Measurements from ENCODE around the gene DLG2. TPM values are rescaled to one million over a fixed set of nuclear protein-coding genes. Genes with fewer than 3 reads are reported as not detected.

The DLG2 gene
- polyA plus RNA-seq, 1 donor: 8.1 TPM

DNA sequence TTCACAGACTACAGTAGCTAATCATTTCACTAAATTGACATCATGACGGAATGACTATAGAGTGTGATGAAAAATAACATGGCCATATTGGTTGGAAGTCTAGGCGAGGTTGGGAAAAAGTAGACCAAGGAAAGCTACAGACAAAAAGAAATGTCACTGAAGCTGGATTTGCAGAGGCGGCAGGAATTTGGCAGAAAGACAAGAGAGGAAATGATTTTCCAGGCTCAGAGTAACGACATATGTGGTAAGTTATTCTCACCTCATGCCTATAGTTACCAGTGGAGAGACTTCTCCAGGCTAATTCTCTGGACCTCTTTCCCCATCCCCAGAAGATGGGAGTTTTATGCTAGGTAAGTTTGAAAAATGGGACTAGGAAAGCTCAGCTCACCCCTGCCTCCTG is 1335.1 kb downstream of the DLG2 start:
- no peak overlapping the region for H3K27ac ChIP-seq (ENCODE audit: low read length)
- 93% methylated on average over 3 of the region's 4 CpGs for WGBS (ENCODE audit: insufficient coverage, low lambda C conversion rate)
- H3K36me3 ChIP-seq (ENCODE audit: control insufficient read depth, insufficient read depth, low read length): no peaks in the 10 kb centered on the region
- H3K27me3 ChIP-seq (ENCODE audit: control insufficient read depth, insufficient read depth, low read length): no peaks in the 10 kb centered on the region
- H3K9me3 ChIP-seq (ENCODE audit: control insufficient read depth, low read depth, low read length): no peaks in the 10 kb centered on the region
- H3K4me1 ChIP-seq (ENCODE audit: control insufficient read depth, insufficient read depth, low read length): no peaks in the 10 kb centered on the region
- DNase-seq: no peak
- H3K4me3 ChIP-seq (ENCODE audit: low read length): no peak overlapping the region

DNA sequence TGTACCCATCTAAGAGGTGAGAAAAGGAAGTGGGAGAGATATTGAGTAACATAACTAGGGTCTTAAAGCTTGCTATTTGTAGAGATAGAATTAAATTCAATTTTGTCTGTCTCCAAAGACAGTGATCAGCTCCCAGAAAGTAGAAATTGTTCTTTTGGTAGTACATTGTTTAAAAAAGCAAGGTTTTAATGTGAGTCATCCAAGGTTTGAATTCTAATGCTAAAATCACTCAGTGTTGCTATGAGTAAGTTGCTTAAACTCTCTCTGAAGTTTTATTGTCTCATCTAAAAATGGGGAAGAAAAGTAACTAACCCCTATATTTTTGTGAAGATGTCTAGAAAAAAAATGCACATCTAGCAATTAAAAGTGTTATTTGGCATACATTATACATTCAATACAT is 1336.5 kb downstream of the DLG2 start:
- no peaks in the 10 kb centered on the region for H3K9me3 ChIP-seq (ENCODE audit: control insufficient read depth, low read depth, low read length)
- H3K4me1 ChIP-seq (ENCODE audit: control insufficient read depth, insufficient read depth, low read length): no peaks in the 10 kb centered on the region
- H3K4me3 ChIP-seq (ENCODE audit: low read length): no peak overlapping the region
- no peak overlapping the region for H3K27ac ChIP-seq (ENCODE audit: low read length)
- no peaks in the 10 kb centered on the region for H3K27me3 ChIP-seq (ENCODE audit: control insufficient read depth, insufficient read depth, low read length)
- H3K36me3 ChIP-seq (ENCODE audit: control insufficient read depth, insufficient read depth, low read length): no peaks in the 10 kb centered on the region
- no peak for DNase-seq

DNA sequence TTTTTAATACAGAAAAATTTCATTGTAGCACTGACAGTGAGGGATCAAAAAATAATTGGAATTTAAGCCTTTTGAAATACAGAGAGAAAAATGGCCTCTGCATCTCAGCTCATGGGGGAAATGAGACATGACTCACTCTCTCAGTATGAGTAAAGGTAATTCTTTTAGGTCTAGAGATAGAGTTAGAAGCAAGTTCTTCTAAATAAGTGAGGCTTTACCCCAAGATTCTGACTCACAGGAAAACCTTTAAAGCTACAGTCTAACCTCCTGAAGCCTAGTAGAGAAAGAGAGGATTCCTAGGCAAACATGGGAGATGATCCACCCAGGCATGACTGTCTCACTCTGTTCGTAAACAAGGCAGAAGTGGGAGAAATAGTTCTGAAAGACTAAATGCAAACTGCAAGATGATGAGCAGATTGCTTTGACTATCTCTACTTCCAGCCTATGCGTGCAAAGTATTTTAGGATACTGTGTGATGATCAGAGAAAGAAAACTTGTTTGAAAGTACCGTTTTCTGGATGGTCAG is 1337.7 kb downstream of the DLG2 start:
- Histone ChIP-seq H3K27ac (ENCODE audit: low read length) (no peak overlapping the region), H3K9me3 (ENCODE audit: control insufficient read depth, low read depth, low read length) (no peaks in the 10 kb centered on the region), H3K4me1 (ENCODE audit: control insufficient read depth, insufficient read depth, low read length) (no peaks in the 10 kb centered on the region), H3K4me3 (ENCODE audit: low read length) (no peak overlapping the region), H3K36me3 (ENCODE audit: control insufficient read depth, insufficient read depth, low read length) (no peaks in the 10 kb centered on the region), H3K27me3 (ENCODE audit: control insufficient read depth, insufficient read depth, low read length) (no peaks in the 10 kb centered on the region)
- WGBS (ENCODE audit: insufficient coverage, low lambda C conversion rate): no CpG with 5 or more reads among the region's 3 CpGs
- DNase-seq: no peak

DNA sequence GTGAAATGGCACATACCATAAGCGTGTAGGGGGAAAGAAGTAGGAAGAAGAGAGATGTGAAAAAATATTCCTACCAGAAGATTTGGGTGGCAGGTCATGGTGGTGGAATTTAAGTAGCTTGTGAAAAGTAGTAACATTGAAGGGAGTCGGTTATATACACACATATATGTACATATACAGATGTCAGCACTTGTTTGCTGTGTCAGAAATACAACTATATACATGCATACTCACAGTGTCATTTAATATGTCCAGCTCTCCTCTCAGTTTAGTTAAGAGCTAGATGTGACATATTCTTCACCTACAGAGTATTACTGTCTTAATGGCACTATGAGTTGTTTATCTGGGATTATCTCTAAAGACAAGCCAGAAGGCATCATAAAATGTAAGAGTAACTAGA is 1353.6 kb downstream of the DLG2 start:
- no peaks in the 10 kb centered on the region for H3K36me3 ChIP-seq (ENCODE audit: control insufficient read depth, insufficient read depth, low read length)
- no peaks in the 10 kb centered on the region for H3K9me3 ChIP-seq (ENCODE audit: control insufficient read depth, low read depth, low read length)
- H3K4me3 ChIP-seq (ENCODE audit: low read length): no peak overlapping the region
- no CpG with 5 or more reads among the region's 2 CpGs for WGBS (ENCODE audit: insufficient coverage, low lambda C conversion rate)
- DNase-seq: no peak
- H3K4me1 ChIP-seq (ENCODE audit: control insufficient read depth, insufficient read depth, low read length): no peaks in the 10 kb centered on the region
- no peak overlapping the region for H3K27ac ChIP-seq (ENCODE audit: low read length)
- H3K27me3 ChIP-seq (ENCODE audit: control insufficient read depth, insufficient read depth, low read length): no peaks in the 10 kb centered on the region

DNA sequence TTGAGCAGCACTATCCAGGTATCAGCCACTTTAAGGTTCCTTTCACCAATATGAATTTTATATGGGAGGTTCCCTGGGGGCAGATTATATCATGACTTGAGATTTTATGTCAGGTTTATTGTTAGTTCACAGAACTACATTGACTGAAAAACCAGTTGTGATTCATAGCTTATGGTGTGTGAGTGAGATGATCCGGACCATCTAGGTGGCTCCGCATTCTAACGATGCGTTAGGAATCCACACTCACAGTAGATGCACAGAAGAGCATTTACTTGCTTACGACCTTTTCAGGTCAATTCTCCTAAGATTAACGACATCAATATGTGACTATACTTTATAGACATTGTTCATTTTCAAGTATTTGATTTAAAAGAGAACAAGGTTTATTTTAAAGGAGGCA is 1356.7 kb downstream of the DLG2 start:
- Histone ChIP-seq H3K4me1 (ENCODE audit: control insufficient read depth, insufficient read depth, low read length) (no peaks in the 10 kb centered on the region), H3K4me3 (ENCODE audit: low read length) (no peak overlapping the region), H3K27me3 (ENCODE audit: control insufficient read depth, insufficient read depth, low read length) (no peaks in the 10 kb centered on the region), H3K36me3 (ENCODE audit: control insufficient read depth, insufficient read depth, low read length) (no peaks in the 10 kb centered on the region), H3K27ac (ENCODE audit: low read length) (no peak overlapping the region), H3K9me3 (ENCODE audit: control insufficient read depth, low read depth, low read length) (no peaks in the 10 kb centered on the region)
- DNase-seq: no peak
- 87% methylated on average over 2 of the region's 6 CpGs for WGBS (ENCODE audit: insufficient coverage, low lambda C conversion rate)

DNA sequence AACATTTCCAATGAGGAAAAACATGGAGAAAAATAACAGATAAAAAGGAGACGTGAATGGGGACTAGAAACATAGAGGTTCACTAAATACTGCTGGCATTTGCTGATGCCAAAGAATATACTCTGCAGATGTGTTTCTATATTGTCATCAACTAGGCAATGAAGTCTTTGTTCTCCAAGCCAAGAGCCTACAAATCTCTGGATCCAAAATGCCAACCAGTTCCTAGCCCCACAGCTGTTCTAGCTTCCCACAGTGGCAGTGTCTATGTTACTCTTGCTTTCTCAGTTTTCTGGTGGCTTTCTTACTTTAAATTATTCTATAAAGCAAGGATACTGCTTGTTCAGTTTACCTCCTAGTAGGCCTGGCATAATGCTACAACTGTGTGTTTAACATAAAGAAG is 1363.1 kb downstream of the DLG2 start:
- DNase-seq: no peak
- H3K36me3 ChIP-seq (ENCODE audit: control insufficient read depth, insufficient read depth, low read length): no peaks in the 10 kb centered on the region
- H3K4me1 ChIP-seq (ENCODE audit: control insufficient read depth, insufficient read depth, low read length): no peaks in the 10 kb centered on the region
- H3K27ac ChIP-seq (ENCODE audit: low read length): no peak overlapping the region
- 88% methylated on average over 1 of the region's 1 CpG for WGBS (ENCODE audit: insufficient coverage, low lambda C conversion rate)
- no peaks in the 10 kb centered on the region for H3K9me3 ChIP-seq (ENCODE audit: control insufficient read depth, low read depth, low read length)
- H3K27me3 ChIP-seq (ENCODE audit: control insufficient read depth, insufficient read depth, low read length): no peaks in the 10 kb centered on the region
- no peak overlapping the region for H3K4me3 ChIP-seq (ENCODE audit: low read length)

DNA sequence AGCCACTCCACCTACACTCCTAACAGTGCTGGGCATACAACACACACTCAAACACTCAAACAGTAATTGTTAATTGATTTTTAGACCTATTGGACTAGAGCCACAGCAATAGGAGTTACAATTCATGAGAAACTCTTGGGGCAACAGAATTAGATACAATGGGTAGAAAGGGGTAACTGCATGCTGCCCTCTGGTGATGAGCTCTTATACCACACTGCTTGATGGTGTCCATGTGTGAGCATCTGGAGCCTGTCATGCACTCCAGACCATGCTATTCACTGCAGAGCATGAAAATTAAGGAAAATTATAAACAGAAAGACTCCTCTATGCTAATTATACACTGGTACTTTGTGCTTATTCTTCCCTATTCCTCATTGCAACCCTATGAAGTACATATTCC is 1365.4 kb downstream of the DLG2 start:
- DNase-seq: peak in 1 of 2 donors; percentile 3
- no peaks in the 10 kb centered on the region for H3K9me3 ChIP-seq (ENCODE audit: control insufficient read depth, low read depth, low read length)
- H3K4me1 ChIP-seq (ENCODE audit: control insufficient read depth, insufficient read depth, low read length): no peaks in the 10 kb centered on the region
- no peaks in the 10 kb centered on the region for H3K27me3 ChIP-seq (ENCODE audit: control insufficient read depth, insufficient read depth, low read length)
- no peaks in the 10 kb centered on the region for H3K36me3 ChIP-seq (ENCODE audit: control insufficient read depth, insufficient read depth, low read length)
- H3K4me3 ChIP-seq (ENCODE audit: low read length): no peak overlapping the region
- H3K27ac ChIP-seq (ENCODE audit: low read length): no peak overlapping the region

DNA sequence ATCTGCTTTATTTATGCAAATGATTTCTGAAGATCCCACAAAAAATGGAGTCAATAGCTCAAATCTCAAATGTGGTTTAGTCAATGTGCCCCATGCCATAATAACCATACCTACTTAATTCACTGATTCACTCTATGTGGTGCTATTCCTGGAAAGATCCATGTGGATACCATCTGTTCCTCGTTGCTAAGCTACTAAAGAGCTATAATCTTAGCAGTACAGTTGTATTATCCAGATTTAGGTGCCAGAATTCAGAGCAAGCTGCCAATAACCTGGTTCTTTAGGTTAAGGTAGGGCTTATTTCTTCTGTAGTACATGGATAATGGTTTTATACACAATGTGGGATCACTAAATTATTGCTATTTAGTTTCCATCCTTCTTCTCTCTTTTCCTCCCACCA is 1366.3 kb downstream of the DLG2 start:
- Histone ChIP-seq H3K27ac (ENCODE audit: low read length) (no peak overlapping the region), H3K4me3 (ENCODE audit: low read length) (no peak overlapping the region), H3K4me1 (ENCODE audit: control insufficient read depth, insufficient read depth, low read length) (no peaks in the 10 kb centered on the region), H3K36me3 (ENCODE audit: control insufficient read depth, insufficient read depth, low read length) (no peaks in the 10 kb centered on the region), H3K27me3 (ENCODE audit: control insufficient read depth, insufficient read depth, low read length) (no peaks in the 10 kb centered on the region), H3K9me3 (ENCODE audit: control insufficient read depth, low read depth, low read length) (no peaks in the 10 kb centered on the region)
- WGBS (ENCODE audit: insufficient coverage, low lambda C conversion rate): no CpG with 5 or more reads among the region's 1 CpG
- no peak for DNase-seq

DNA sequence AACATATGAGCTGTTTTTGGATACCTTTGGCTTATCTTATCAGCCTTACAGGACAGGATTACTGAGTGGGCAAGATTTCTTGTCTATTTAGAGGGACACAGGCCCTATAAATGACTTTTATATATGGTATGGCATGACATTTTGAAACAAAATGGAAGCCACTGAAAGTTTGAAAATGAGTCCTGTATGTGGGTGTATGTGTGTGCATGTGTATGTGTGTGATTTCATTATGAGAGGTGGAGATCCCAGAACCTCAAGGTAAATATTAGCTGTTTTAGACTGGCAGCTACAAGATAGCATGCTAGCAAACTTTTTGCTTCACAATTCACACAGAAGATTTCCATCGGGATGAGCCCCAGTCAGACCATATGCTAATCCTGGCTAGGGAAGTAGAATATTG is 1370.5 kb downstream of the DLG2 start:
- no peak for DNase-seq
- H3K36me3 ChIP-seq (ENCODE audit: control insufficient read depth, insufficient read depth, low read length): no peaks in the 10 kb centered on the region
- H3K4me1 ChIP-seq (ENCODE audit: control insufficient read depth, insufficient read depth, low read length): no peaks in the 10 kb centered on the region
- no peak overlapping the region for H3K27ac ChIP-seq (ENCODE audit: low read length)
- no peaks in the 10 kb centered on the region for H3K9me3 ChIP-seq (ENCODE audit: control insufficient read depth, low read depth, low read length)
- H3K27me3 ChIP-seq (ENCODE audit: control insufficient read depth, insufficient read depth, low read length): no peaks in the 10 kb centered on the region
- WGBS (ENCODE audit: insufficient coverage, low lambda C conversion rate): no CpG with 5 or more reads among the region's 1 CpG
- no peak overlapping the region for H3K4me3 ChIP-seq (ENCODE audit: low read length)

DNA sequence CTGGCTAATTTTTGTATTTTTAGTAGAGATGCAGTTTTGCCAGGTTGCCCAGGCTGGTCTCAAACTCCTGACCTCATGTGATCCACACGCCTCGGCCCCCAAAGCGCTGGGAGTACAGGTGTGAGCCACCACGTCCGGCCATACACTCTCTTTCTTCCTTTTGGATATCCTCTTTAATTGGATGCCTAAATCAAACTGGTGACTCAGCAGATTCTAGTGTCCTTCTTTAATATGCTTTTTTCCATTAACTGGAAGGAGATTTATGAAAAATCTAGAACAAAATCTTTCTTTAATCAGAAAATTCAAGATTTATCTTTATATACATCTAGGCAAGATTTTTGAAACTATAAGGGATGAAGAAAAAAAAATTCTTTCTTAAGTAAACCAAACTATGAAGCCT is 1371.7 kb downstream of the DLG2 start:
- Histone ChIP-seq H3K36me3 (ENCODE audit: control insufficient read depth, insufficient read depth, low read length) (no peaks in the 10 kb centered on the region), H3K4me3 (ENCODE audit: low read length) (no peak overlapping the region), H3K9me3 (ENCODE audit: control insufficient read depth, low read depth, low read length) (no peaks in the 10 kb centered on the region), H3K4me1 (ENCODE audit: control insufficient read depth, insufficient read depth, low read length) (no peaks in the 10 kb centered on the region), H3K27ac (ENCODE audit: low read length) (no peak overlapping the region), H3K27me3 (ENCODE audit: control insufficient read depth, insufficient read depth, low read length) (no peaks in the 10 kb centered on the region)
- DNase-seq: no peak
- no CpG with 5 or more reads among the region's 5 CpGs for WGBS (ENCODE audit: insufficient coverage, low lambda C conversion rate)

DNA sequence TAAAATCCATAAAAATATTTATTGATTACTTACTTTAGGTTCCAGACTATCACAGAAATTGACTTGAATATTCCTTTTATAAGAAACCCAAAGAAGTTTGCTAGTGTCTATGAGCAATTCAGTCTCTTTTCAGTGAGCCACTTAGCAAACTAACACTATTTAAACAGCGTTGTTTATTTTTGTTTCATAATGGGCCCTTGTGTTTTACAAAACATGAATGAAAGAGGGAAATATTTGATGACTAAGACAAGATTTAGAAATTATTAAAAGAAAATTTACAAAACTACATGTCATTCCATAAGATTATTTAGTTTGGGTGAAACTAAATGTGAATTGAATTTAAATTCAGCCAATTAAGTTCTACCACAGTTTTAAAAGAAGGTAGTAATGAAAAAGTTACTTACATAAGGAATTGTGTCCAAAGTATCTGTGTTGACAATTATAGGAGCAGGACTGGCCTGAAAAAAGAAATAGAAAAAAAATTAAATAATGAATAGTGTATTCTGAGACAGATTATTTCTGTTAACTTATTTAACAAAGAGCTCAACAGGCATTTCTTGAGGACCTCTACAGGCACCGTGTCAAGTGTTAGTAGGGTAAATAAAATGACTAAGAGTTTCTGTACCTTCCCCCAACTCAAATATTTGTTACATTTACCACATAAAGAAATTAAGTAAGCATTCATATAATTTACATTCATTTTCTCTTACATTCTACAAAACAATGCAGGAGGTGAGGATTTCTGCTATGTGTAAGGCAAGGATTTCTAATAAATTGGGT is 1376.1 kb downstream of the DLG2 start:
- no peak for DNase-seq
- WGBS (ENCODE audit: insufficient coverage, low lambda C conversion rate): 100% methylated on average over 1 of the region's 2 CpGs
- Histone ChIP-seq H3K36me3 (ENCODE audit: control insufficient read depth, insufficient read depth, low read length) (no peaks in the 10 kb centered on the region), H3K9me3 (ENCODE audit: control insufficient read depth, low read depth, low read length) (no peaks in the 10 kb centered on the region), H3K27me3 (ENCODE audit: control insufficient read depth, insufficient read depth, low read length) (no peaks in the 10 kb centered on the region), H3K4me1 (ENCODE audit: control insufficient read depth, insufficient read depth, low read length) (no peaks in the 10 kb centered on the region), H3K27ac (ENCODE audit: low read length) (no peak overlapping the region), H3K4me3 (ENCODE audit: low read length) (no peak overlapping the region)
